ENCODE results near the gene WFDC8.

WFDC8 gene

DNA sequence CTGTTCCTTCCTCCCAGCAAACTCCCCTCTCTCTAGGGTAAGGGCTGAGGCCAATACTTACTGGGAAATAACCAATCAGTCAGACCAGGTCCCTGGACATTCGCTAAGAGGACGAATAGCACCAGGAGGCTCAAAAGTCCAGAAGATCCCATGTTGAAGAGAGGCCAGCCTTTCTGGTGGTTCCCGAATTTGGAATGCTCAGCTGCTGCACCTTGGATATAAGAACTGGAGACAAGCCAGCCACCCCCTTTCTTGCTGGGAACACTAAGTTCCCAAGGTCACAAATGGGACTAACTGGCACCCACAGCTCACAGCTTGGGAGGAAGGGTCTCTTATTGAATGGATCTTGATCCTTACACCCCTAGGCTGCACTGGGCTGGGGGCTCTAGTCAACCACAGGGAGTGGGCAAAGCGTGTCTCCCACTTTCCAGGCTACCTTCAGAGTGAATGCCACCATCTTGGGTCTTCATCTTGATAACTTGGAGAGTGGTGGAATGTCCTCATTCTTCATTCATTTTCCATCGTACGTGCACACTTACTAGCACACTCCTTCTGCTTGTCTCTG is 31.8 kb downstream of the WFDC8 start, which contains the start of gene EPPIN:
EPPIN (minus strand) TSS at position 196 of the 565 bp plus-strand sequence; CDS start at position 152, 44 bp downstream.
- DNase-seq = no peak

DNA sequence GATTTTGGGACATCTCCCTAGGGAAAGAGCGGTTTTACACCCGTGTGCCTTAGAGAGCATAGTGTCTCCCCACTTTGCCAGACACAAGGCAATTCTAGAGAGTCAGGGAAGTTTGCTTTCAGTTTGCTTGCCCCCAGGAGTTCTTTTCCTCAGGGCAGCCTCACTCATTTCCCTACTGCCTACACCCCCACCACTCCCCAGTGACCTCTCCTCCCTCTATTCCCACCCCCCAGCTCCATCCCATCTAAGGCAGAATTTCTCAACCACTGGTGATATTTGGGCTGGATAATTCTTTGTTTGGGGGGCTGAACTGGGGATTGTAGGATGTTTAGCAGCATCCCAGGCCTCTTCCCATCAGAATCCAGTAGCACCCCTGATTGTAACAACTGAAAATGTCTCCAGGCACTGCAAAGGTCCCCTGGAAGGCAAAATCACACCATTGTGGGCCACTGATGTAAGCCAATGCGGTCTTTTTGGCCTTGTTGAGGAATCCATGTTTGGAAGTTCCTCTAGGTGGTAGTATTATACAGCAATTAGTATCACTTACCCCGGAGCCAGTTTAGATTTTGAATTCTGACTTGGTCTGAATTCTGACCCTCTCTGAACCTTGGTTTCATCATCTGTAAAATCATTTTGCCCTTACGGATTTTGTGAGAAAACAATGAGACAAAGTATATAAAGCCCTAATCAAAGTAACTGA is 33.2 kb downstream of the WFDC8 start:
- no peak for DNase-seq

- DNase-seq = no peak
Observed at GRCh38 chr20:45545351-45545750, 33.7 kb downstream of the WFDC8 start.

GRCh38 chr20:45539382-45539781 is 39.7 kb downstream of the WFDC8 start, which contains the start of gene WFDC6:
Gene WFDC6, minus strand, starts transcription at chr20:45539482. Its CDS starts 75 bp downstream, at chr20:45539407.
- no peak for DNase-seq

GRCh38 chr20:45538209-45538799 is 40.8 kb downstream of the WFDC8 start:
- no peak for DNase-seq

DNA sequence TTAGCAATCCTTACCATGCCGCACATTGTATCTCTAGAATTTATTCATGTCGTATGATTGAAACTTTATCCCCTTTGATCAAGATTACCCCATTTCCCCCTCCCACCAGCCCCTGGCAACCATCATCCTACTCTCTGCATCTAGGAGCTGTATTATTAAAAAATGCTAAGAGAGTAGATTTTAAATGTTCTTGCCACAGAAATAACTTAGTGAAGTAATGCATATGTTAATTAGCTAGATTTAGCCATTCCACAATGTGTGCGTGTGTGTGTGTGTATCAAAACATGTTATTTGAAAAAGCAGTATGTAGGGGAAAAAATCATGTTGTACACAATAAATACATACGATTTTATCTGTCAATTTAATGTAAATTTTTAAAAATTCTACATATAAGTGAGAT is 51.8 kb downstream of the WFDC8 start:
- no peak for DNase-seq

DNA sequence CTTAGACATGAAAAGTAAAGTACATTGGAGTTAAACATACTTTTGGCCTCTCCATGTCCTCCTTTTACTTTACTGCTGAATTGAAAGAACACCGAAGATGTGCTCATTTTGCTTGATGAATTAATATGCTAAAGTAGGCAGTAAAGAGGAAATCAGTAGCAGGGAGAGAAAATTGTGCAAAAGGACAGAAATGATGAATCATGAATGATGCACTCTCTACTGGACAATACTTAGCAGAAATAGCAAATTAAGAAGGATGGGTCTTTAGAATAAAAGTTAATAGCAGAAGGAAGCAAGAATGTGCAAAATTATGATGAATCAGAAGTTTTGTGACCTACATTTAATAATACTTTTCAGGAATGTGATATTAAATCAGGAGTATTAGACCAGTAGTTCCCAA is 55.3 kb downstream of the WFDC8 start:
- no peak for DNase-seq

DNA sequence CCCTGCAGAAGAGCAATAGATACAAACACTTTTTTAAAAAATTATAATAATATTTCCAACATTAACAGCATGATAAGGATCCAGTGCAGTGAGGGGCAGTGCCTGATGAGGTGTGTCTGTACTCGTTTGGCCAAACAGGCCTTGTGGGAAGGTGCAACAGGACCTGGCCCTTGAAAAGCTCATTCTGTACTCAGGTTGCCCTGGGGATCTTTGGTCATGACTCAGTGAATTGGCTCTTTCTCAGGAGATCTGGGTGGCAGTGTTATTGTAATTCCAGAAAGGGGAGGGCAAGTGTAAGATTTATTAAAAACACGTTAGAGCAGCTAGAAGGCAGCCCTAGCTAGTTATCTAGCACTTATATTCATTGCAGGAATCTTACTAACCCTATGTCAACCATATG is 60.8 kb downstream of the WFDC8 start:
- DNase-seq = no peak

DNA sequence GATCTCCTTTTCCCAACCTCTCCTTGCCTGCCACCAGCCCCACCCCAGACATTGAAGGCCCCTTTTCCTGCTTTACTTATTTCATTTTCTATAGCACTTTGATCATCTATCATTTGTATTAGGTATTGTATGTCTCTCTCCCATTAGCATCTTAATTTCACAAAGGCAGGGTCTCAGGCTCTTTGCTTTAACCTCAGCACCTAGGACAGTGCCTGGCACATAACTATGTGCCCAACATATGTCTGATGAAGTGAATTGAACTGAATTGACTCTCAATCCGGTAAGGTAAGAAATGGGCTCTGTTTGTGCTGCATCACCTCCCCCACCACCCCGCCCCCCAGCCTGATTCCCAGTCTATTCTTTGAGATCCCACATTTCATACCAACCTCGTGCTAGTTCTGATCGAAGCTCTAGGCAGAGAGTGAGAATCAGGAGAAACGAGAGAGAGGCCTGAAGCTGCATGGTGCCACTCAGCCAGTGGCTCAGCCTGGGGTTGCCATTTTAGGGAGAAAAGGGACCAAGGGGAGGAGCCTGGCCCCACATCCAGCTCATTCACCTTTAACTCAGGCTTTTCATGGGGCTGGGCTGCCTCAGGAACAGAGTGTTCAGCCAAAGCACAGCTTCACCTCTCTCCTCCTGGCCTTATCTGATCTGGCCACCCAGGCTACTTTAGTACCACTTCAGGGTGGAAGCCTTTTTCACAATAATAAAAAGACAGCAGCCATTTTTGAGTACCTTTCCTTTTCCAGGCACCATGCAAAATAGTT is 63.8 kb downstream of the WFDC8 start, which contains the start of gene SPINT3:
SPINT3 (minus strand) TSS at position 476 of the 767 bp plus-strand sequence; CDS start at position 462, 14 bp downstream.
- DNase-seq = no peak

DNA sequence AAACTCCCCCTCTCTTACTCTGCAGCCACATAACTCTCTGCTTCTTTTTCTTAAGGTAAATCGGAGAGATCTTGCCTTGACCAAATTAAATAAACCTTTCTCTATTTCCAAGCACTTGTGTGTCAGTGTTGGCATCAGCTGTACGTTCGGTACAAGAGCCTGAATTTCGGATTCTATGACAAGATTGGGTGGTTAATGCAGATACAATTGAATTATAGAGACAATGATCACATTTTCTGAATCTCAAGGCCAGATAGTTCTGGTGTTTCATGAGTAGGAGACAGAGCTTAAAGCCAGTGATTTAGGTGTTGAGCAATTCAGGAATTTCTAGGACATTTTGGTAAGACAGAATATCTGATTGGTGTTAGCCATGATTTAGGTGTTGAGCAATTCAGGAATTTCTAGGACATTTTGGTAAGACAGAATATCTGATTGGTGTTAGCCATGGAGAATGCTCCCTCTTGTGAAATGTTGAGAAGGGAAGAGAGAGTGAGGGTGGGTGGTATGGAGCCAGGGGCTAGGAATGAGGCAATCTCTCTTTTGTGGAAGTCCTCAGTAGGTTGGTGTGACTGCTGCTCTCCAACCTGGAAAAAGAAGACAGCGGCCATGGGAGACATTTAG is 68.7 kb downstream of the WFDC8 start:
- DNase-seq = no peak

- DNase-seq = no peak
Observed at GRCh38 chr20:45509091-45509490, 70.0 kb downstream of the WFDC8 start.

DNA sequence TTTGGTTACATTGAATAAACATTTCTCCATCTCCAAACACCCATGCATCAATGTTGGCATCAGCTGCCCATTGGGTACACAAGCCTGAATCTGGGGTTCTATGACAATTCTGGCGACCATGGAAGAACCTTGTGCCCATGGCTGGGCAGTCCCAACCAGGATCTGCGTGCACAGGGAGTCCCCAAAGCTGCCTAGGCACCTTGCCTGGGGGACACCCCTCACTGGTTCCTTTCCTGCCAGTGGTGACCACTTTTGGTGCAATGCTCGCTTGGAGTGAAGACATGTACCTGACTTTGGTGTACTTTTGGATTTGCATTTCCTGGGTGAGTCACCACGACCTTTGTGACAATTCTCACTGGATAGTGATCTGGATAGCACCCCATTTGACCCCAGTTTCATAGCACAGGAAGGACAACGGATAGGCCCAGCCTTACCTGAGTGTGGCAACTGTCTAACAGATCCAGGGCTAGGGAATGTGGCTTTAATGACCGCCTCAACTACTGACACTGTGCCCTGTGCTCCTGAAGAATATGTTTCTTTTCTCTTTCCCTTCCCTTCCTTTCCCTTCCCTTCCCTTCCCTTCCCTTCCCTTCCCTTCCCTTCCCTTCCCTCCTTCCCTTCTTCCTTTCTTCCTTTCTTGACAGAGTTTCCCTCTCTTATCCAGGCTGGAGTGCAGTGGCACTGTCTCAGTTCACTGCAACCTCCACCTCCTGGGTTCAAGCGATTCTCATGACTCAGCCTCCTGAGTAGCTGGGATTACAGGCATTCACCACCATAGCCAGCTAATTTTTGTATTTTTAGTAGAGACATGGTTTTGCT is 70.8 kb downstream of the WFDC8 start:
- no peak for DNase-seq

DNA sequence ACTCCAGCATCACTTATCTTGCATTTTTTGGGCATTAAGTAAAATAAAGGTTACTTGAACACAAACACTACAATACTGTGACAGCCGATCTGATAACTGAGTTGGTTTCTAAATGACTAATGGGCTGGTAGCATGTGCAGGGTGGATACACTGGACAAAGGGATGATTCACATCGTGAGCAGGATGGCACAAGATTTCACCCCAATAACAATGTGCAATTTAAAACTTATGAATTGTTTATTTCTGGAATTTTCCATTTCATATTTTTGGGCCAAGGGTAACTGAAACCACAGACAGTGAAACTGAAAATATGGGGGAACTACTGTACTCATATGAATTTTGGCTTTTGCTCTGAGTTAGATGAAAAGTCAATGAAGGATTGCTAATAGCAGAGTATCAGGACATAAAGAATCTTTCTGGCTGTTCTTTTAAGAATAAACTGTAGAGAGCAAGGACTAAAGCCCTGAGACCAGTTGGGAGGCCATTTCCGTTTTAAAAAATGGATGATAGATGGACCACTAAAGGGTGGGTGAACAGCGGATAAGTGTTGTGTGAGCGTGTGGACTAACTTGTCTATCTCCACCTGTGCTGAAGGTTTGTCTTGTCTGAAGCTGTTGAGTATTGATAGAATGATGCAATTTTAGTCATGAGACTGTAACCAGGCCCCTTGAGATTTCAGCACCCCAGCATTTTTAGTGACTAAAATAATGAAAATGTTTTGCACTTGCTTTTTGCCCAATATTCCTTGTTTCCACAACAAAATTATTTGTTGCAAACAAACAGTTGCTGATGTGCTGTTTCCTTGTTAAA is 71.9 kb downstream of the WFDC8 start:
- no peak for DNase-seq

GRCh38 chr20:45506398-45506797 is 72.7 kb downstream of the WFDC8 start:
- no peak for DNase-seq

GRCh38 chr20:45503403-45503802 is 75.7 kb downstream of the WFDC8 start:
- DNase-seq = no peak

- no peak for DNase-seq
Observed at GRCh38 chr20:45502561-45502960, 76.5 kb downstream of the WFDC8 start.
